HG02884 (cell line): ENCODE measurements around the gene DPH3.

Source experiments
- ATAC-seq: cut with Tn5 transposase; IDR thresholded peaks from one replicate; pipeline ENCODE4 v1.9.1; 2021; ENCODE audit warnings: mild to moderate bottlenecking, moderate library complexity; ENCODE audit not compliant: unreplicated experiment

Gene DPH3

GRCh38 chr3:16294844-16295243 is 30.1 kb upstream of the DPH3 start:
- ATAC-seq = no peak

- peak; percentile 41 for ATAC-seq
These were observed 26.1 kb upstream of the DPH3 start for GRCh38 chr3:16290827-16291196.

- ATAC-seq = no peak
These were observed 25.5 kb upstream of the DPH3 start for GRCh38 chr3:16290007-16290826.

- ATAC-seq = no peak
These were observed 24.6 kb upstream of the DPH3 start for GRCh38 chr3:16289144-16289889.

GRCh38 chr3:16288664-16289063 is 23.9 kb upstream of the DPH3 start:
- no peak for ATAC-seq

- ATAC-seq = no peak
These were observed 22.2 kb upstream of the DPH3 start for GRCh38 chr3:16286751-16287543.

GRCh38 chr3:16286161-16286560 is 21.4 kb upstream of the DPH3 start:
- peak; percentile 77 for ATAC-seq

GRCh38 chr3:16284633-16285032 is 19.9 kb upstream of the DPH3 start:
- no peak for ATAC-seq

- ATAC-seq = no peak
These were observed 15.9 kb upstream of the DPH3 start for GRCh38 chr3:16280671-16281070.

- ATAC-seq = no peak
These were observed 14.5 kb upstream of the DPH3 start for GRCh38 chr3:16279010-16279801.

GRCh38 chr3:16277471-16277870 is 12.7 kb upstream of the DPH3 start:
- no peak for ATAC-seq

- no peak for ATAC-seq
These were observed 9.1 kb upstream of the DPH3 start for GRCh38 chr3:16273867-16274266.

GRCh38 chr3:16272588-16272987 is 7.8 kb upstream of the DPH3 start:
- no peak for ATAC-seq

GRCh38 chr3:16270855-16271254 is 6.1 kb upstream of the DPH3 start:
- ATAC-seq = no peak

- ATAC-seq = no peak
These were observed 2.0 kb upstream of the DPH3 start for GRCh38 chr3:16266714-16267113.

GRCh38 chr3:16265455-16265786 is 678 bp upstream of the DPH3 start:
- no peak for ATAC-seq

GRCh38 chr3:16264174-16264707 is 502 bp downstream of the DPH3 start:
- ATAC-seq = peak; percentile 0

GRCh38 chr3:16262174-16262573 is 2.6 kb downstream of the DPH3 start:
- ATAC-seq = no peak

- ATAC-seq = no peak
These were observed 4.7 kb downstream of the DPH3 start for GRCh38 chr3:16260046-16260445.

GRCh38 chr3:16258866-16259265 is 5.9 kb downstream of the DPH3 start:
- no peak for ATAC-seq

GRCh38 chr3:16258177-16258576 is 6.6 kb downstream of the DPH3 start:
- no peak for ATAC-seq
